ENCODE measurements around the gene ATP5PD.

The ATP5PD gene

DNA sequence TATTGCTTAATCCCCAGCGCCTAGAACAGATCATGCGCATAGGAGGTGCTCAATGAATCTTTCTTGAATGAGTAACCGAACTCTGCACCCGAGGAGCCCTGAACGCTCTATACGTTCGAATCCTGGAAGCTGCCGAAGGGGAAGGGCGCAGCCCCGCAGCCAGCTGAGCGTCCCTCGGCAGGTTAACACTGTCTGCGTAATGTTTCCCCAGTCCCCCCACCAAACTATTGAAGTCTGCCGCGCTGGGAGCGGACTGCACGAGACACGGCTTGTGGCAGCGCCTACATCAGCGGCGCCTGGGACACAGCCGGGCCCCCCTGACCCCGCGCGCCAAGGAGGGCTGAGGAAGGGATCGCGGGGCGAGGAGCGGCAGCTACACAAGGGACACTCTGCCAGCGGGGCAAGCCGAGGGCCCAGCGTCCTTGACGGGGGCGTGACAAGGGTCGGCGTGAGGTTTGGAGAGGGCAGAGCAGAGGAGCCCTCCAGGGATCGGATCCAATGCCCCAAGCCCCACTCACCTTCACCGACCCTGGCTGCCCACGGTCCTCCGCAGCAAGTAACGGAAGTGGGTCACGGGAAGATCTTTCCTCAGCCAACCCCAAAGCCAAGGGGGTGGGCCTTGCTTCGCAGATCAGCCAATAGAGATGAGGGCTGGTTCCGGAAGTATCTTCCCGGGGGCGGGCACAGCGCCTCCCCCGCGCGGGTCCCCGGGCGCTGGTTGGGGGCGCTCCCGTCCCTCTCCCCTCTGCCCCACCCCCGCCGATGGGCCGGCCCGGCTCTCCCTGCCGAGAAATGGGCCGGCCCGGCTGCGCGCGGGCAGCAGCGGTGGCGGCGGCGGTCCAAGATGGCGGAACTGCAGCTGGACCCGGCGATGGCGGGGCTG is at the start of gene ATP5PD, which contains the start of gene KCTD2:
Gene ATP5PD (minus strand): TSS at position 563 of the 883 bp plus-strand sequence. CDS start 4,319 bp downstream, outside the sequence.
Gene KCTD2 (plus strand): TSS at position 819 of the 883 bp plus-strand sequence. CDS start 26 bp downstream, at position 845.
- peak; percentile 93 for DNase-seq

GRCh38 chr17:75096082-75096625 is 49.4 kb upstream of the ATP5PD start:
- DNase-seq = no peak

- DNase-seq = no peak
Measured at GRCh38 chr17:75094871-75095399, 48.2 kb upstream of the ATP5PD start.

DNA sequence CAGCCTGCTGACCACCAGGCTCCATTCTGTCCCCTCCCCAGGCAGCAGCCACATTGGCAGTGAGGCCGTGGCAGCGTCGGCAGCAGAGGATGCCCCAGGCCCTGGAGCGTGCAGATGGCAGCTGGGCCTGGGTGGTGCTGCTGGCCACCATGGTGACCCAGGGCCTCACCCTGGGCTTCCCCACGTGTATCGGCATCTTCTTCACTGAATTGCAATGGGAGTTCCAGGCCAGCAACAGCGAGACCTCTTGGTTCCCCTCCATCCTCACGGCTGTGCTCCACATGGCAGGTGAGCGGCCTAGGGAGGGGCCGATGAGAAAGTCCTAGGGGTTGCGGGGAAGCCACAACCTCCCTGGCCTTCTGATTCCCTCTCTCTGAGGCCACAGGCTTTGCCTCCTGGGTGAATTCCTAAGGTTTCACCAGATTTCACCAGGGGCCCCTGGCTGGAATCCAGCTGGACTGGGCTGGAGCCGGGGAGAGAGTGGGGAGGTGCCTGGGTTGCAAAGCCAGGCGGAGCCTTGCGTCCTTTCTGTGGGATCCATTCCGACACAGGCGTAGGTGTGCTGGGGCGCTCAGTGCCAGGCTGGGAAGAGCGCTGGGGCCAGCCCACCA is 46.9 kb upstream of the ATP5PD start:
- no peak for DNase-seq

GRCh38 chr17:75091855-75092327 is 45.1 kb upstream of the ATP5PD start:
- no peak for DNase-seq

- DNase-seq = no peak
Measured at GRCh38 chr17:75090871-75091854, 44.4 kb upstream of the ATP5PD start.

DNA sequence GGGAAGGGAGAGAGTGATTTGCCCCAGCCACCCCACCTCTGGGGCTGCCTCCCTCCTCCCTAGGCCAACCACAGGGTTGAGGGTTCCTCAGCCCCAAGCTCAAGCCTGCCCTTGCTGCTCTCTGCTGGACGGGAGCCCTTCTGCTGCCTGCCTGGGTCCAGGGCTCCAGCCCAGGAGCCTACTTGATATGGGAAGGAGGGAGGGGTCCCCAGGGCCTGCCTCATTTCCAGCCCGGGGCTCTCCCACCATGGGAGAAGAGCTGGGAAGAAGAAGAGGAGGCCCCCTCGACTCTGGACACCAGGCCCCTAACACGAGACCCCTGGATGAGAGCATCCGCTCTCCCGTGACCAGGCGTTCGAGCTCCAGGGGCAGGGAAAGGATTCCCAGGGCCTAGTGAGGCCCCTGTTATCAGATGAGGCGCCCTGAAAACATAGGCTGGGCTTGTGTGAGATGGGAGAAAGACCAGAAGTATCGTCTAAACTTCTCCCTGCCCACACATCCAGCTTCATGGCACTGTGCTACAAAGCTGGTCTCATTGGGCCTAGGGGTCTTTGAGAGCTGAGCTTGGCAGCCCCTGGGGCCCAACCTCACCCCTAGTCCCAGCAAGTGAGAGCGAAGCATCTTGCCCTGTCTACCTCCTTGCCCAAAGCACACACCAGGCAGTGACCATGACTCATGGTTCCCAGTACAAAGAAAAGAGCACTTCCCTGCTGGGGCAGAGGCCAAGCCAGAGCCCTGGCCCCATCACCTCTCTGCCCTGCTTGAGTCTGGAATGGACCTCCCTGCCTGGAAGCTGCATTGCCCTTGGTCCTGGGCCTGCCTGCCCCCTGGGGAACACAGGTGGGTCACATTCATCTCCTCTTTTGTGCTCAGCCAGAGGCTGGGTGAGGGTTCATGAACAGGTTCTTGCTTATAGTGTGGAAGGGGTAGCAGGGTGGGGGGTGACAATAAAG is 42.0 kb upstream of the ATP5PD start:
- no peak for DNase-seq

DNA sequence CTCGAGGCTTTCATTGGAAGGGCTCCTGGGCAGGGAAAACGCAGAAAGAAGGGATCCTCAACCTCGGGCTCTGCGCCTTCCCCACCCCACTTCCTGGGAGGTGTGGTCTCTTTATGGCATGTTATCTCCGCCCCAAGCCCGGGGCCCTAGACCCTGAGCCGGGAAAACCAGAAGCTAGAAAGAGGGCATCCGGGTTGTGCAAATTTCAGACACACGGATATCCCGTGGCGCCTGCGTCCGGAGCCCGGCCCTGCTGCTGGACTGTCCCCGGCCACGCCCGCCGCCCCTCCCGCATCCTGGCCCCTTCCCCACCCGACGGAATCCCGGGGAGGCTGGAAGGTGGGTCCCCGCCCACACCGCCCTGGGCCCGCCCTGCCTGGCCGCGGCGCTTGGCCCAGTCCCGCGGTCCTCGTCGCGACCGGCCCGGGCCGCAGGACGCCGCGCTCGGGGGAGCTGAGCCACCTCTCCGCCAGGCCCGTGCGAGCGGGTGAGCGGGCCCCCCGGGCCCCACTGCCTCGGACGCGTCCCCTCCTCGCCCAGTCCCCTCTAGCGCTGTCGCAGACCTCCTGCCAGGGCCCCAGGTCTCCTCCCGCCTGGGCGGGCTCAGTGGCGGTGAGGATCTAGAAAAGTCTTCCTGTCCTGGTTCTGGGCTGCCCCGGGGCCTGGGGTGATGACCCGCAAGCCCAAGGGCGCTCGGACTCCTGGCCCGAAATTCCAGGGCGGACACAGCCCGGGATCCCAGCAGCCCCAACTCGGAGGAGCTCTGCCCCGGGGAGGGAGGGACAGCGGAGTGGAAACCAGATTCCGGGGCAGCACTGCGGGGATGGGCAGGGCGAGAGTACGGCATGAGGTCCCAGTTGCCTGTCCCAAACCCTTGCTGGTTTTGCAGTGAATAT is 41.0 kb upstream of the ATP5PD start, which contains the start of gene SLC16A5:
Gene SLC16A5 (plus strand): TSS at position 397 of the 896 bp plus-strand sequence. CDS start 5,683 bp downstream, outside the sequence.
- peak; percentile 46 for DNase-seq

GRCh38 chr17:75087182-75087557 is 40.4 kb upstream of the ATP5PD start:
- no peak for DNase-seq

- DNase-seq = no peak
Measured at GRCh38 chr17:75086496-75087181, 39.9 kb upstream of the ATP5PD start.

GRCh38 chr17:75084039-75084660 is 37.4 kb upstream of the ATP5PD start:
- DNase-seq = no peak

GRCh38 chr17:75082683-75083082 is 35.9 kb upstream of the ATP5PD start:
- no peak for DNase-seq

DNA sequence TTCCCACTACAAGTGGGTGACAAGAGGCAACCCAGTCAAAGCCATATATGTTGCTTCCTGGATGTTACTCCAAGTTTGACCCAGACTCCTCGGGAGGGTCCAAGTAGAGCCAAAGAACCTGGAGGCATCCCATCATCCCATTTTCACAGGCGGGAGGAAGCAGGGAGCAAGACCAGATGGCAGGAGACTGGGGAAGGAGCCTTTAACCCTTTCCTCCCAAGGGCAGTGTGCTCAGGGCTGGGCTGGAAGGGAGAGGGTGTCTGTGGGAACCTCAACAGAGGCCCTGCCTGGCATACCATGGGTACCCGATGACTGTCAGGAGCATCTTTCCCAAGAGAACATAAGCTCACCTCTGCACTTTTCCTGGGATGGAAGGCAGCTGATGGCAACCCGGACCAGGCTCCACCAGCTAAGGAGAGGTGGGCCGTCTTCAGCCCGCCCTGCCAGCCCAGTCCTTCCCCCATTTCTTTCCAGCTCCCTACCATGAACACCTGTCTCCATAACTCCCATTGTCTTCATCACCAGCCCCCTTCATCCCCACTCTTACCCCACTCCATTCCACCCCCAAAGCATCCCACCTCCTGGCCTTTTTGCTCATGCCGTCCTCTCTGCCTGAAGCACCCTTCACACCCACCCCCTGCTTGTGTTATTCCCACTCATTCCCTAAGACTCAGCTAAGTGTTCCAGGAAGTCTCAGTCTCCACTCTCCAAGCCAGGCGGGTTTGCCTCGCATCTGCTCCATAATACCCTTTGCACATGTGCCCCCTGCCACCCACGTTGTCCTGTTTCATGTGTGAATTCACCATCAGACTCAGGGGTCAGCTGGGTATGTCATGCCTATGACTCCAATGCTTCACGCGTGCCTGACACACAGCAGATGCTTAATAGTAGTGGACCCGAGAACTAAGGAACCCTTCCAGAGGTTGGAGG is 35.1 kb upstream of the ATP5PD start:
- DNase-seq = no peak

DNA sequence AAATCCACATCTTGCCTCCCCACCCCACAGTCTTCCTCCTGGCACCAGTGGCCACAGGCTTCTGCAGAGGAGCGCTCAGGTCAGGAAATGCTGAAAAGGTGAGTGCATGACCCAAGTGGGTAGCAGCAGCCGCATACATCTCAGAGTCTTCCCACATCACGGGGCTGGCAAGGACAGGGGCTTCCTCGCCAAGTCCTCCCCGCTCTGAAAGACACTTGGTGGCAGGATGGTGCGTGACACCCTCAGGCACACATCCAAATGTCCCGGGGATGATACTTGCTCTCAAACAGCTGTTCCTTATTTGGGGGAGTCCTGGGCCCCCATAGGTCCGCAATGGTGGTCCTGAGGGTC is 32.2 kb upstream of the ATP5PD start:
- no peak for DNase-seq

DNA sequence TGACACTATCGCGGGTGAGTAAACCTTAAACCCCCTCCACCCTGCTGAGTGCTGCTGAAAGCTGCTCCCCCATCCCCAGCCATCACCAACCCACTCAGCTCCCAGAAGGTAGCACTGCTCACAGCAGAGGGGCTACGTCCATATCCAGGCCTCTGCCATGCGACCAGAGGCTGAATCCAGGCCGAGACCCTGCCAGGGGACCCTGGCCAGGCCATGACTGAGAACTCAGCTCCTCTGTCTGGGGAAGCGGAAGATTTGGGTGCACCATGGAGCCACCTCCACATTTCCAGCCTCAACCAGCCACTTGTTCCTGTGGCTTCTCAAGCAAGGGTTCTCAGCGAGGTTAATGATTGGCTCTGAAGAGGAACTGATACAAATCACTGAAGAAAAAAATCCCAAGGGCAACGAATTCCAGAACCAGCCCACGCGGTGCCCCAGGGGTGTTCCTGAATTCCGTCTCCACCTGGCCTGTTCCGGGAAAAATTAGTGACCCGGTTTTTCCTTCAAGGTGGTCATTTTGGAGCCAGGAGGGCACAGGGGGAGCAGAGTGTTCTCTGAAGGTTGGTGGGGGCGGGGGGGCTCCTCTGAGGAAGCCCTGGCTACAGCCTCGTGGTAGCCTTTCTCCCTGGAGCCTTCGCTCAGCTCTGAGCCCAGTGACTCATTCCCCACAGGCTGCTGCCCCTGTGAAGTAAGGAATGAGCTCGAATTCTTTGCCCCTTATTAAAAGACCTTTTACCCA is 31.7 kb upstream of the ATP5PD start:
- DNase-seq = no peak

DNA sequence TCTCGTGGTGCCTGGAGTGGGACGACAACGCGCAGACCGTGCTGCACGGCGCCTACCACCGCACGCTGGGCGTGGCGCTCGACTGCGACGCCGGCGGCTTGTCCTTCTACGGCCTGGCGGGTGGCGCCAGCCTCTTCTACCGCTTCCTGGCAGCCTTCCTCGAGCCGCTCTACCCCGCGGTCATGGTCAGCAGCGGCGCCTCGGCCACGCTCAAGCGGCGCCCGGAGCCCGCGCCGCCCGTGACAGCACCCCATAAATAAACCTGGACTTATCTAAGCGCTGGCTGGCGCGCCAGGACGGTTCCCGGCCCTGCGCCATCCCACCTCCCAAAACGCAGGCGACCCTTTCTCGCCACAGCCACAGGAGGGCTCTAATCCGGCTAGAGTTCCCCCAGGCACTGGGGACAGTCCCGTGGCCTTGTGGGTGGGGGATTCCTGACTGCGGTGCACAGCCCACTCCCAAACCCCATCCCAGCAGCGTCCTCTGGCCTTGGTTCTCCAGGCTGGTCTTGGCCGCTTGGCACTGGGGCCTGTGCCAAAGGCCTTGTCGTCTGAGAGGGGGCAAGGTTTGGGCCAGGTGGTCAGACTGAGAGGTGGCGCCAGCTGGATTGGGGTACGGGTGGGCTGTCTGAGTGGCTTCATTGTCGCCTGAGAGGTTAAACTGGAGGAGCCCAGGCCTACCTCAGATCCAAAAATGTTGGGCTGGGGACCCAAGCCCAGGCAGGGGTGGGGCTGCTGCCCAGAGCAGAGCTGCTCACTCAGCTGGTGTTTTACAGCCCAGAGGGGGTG is 30.9 kb upstream of the ATP5PD start:
- DNase-seq = peak; percentile 56
